T-helper 2 cell treated with Interferon-gamma antibody and Interleukin-4, amounts not matched to agents 100 ng/mL and 5 ng/mL, for 36 hours (primary cell): ENCODE data around the gene PIP5K1B. TPM values are rescaled to one million over a fixed set of nuclear protein-coding genes. Genes with fewer than 3 reads are reported as not detected.

ENCODE experiments used
- intact Hi-C: fragments of 100-400 bp; cut with micrococcal nuclease; formaldehyde crosslinking; loops from one replicate; pipeline ENCODE4 v1.15.1; 2023
- total RNA-seq: library from RNA; stranded (reverse); gene quantifications from 2 replicates; pipeline ENCODE4 v1.2.3, GENCODE V29; 2022

The PIP5K1B gene
- total RNA-seq, 1 donor from 2014 or later = 7.0 TPM

DNA sequence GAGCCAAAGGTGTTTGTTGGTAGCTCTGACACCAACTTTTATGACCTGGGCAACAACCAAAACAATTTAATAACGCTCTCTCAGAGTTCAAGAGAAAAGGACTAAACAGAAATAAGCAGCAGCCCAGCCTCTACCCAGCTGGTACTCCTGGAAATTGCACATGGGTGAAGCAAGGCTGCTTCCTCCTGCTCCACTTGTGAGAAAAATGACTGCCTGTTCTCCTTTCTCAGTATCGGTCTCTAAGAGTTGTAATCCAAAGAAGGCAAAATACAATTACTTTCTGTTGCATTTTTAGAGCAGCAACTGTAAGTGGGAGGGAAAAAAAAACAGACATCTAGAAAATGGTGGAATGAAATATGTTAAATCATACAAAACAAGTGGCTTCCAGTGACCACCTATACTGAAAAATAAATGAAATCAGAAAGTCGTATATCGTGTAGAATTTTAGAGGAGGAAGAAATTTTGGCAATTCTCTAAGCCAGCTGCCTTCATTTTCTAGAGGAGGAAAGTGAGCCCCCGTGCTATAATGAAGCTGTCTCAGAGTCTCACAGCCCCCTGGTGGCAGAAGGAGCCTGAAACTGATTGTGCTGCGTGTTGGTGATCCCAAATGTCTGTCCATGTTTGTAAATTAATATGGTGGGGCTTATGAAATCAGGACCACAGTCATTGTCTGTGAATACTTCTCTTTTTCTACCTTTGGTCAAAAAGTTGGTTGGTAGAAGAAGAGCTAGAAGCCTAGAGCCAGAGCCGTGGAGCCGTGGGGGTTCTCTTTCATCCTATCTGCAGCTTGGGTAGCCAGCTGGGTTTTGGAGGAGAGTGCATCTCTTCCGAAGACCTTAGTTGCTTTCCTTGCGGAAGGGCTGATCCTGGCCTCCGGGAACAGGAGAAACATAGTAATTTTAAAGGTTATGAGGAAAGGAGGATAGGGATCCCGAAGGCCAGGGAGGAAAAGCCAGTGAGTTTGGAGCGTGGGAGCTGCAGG is 139.9 kb downstream of the PIP5K1B start:
- intact Hi-C loops = loop anchor here (5.0 kb wide), 1 partner anchor 152 kb away; no protein-coding TSS in a partner anchor

DNA sequence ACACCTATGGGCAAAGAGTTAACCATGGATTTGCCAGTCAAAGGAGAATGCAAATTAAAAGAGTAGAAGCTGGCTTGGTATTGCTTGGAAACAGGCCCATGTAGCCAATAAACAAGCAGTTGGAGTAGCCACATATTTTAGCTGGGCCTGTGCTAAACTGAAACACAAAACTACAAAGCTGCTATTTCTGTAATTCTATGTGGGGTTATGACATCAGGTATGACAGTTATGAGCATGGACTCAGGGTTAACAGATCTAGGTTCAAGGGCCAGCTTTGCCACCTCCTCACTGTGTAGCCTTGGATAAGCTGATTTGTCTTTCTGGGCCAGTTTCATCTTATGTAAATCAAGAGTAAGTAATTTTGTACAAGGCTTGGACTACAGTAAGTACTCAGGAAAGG is 142.7 kb downstream of the PIP5K1B start:
- intact Hi-C loops = loop anchor here (5.0 kb wide), 1 partner anchor 150 kb away; no protein-coding TSS in a partner anchor

DNA sequence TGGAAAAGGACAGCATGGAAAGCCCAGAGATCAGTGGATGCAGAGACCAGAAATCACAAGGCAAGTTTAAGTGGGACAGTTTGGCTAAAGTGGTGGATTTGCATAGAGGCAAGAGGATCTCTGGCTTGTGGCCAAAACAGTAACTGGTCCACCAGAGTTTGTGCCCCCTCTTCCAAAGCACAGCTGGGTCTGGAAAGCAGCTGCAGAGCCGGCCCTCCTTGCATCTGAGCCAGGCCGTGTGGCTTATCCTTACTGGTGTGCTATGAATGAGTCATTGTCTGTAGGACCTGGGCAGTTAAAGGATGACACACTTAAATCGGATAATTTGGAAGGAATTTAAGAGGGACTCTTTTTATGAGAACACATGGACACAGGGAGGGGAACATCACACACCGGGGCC is 146.6 kb downstream of the PIP5K1B start:
- intact Hi-C loops = no loop called here

DNA sequence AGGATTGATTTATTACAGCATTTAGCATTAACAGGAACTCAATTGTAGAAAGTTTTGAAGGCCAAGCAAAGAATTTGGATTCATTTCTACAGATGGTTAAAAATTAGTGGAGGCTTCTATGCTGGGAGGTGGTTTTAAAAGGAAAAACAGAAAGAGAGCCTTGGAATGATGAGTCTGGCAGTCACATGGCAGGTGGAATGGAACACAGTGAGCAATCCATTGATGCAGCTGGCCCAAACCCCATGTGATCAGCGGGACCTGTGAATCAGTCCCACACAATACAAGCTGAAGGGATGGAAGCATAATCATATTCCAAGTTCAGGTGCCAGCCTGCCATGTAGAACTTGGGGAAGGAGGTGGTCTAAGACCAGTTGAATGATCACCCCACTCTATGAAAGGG is 147.9 kb downstream of the PIP5K1B start:
- intact Hi-C loops = no loop called here

DNA sequence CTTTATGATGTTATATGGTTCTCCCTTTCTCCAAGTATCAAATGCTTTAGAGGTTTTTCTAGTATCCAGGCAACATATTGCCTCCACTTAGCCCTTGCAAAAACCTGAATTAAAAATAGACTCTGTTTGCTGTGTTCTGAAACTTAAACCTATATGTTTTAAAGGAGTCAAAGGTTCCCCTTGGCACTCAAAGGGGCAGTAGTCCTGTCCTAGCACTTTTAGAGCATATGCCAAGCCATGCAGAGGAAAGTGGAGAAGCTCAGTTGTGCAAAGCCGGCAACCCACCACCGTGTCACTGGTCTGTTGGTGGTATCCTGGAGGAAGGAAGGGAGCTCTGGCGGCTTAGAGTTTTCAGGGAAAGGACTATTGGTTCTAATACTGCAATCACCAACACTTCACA is 154.3 kb downstream of the PIP5K1B start:
- intact Hi-C loops = no loop called here

DNA sequence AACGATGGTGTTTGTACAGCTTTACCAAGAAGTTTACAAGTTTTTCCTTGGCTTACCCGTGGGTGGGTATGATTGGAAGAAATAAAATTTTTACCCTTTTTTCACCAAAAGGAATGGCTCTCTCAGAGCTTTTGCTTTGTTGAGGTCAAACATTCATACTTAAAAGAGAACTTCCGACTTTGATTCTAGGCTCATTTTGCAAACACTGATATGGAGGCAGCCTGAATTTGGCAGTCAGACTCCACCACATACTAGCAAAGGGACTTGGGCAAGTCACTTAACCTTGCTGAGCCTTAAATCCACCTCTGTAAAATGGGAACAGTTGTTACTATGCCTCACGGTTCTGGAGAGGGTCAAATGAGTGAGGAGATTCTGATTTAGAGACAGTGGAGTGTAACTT is 155.4 kb downstream of the PIP5K1B start:
- intact Hi-C loops = no loop called here

DNA sequence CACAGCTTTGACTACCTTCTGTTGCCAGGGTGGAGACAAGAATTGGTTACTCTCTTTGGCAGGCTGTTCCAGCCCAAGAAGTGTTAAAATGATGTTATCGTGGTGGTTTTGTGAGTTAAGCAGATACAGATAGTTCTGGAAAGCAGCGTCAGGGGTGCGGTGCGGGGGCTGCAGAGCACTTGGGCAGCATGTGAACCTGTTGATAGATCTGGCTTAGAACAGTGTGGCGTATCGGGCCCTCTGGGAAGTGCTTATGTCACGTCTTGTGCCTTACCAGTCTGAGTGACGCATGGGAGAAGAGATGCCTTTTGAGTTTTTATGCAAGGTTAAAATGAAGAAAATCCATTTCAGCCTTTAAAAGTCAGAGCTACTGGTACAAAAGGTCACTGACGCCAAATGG is 156.4 kb downstream of the PIP5K1B start:
- intact Hi-C loops = no loop called here

DNA sequence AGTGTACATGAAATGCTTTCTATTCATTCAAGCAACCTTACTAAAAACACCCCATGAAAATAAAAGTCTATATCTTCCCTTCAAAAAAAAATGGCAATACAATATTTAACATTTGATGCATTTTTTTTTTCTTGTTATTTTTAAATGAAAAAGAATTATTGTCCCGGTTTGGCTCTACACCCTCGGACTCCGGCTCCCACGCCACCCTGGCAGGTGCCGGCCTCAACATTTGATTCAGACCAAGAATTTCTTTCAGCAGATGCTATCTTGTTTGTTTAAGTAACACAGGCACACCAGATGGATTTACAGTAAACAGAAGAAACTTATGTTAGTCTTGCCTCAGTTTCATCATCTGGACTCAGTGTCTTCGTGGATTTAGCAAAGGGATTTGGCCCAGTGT is 162.0 kb downstream of the PIP5K1B start:
- intact Hi-C loops = no loop called here

DNA sequence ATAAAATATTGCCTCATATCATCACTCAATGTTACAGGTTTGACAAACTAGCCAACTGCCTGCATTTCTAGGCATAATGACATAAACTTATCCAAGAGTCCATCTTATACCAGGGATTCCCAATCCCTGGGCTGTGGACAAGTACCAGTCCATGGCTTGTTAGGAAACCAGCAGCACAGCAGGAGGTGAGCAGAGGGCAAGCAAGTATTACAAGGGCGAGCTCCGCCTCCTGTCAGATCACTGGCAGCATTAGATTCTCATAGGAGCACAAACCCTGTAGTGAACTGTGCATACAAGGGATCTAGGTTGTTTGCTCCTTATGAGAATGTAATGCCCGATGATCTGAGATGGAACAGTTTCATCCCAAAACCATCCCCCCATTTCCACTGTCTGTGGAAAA is 164.0 kb downstream of the PIP5K1B start:
- intact Hi-C loops = no loop called here

DNA sequence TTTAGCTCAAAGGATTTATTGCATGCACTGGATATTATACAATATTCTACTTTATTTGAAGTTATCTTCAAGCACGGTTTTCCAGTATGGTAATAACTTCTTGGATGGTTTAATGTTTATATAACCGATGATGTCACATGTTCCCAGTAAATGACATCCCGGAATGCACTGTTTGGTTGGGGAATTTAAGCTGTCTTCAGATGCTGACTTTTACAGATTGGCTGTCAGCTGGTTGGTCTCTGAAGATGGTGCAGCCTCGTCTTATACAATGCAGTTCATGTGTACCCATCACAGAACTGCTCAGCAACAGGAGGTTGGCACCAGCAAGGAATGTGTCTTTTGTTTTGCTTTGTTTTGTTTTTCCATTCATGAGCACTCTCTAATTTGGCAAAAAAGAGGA is 165.0 kb downstream of the PIP5K1B start:
- intact Hi-C loops = no loop called here

DNA sequence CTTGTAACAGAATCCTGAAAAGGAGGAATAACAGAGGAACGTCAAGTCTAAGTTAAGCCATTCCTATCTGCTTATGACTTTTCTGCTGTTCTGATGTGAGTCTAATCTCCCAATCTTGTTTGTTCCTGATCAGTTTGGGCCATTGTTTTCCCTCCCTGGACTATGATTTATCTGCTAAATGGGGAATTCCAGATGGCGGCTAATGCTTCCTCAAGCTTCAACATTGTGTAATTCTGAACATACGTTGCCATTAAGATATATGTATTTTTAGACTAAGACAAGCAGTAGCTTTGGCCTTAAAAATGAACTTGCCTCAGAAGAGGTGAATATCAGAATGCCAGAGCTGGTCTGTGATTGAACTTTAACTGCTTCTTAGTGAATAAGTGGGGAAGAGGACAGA is 166.2 kb downstream of the PIP5K1B start:
- intact Hi-C loops = no loop called here

DNA sequence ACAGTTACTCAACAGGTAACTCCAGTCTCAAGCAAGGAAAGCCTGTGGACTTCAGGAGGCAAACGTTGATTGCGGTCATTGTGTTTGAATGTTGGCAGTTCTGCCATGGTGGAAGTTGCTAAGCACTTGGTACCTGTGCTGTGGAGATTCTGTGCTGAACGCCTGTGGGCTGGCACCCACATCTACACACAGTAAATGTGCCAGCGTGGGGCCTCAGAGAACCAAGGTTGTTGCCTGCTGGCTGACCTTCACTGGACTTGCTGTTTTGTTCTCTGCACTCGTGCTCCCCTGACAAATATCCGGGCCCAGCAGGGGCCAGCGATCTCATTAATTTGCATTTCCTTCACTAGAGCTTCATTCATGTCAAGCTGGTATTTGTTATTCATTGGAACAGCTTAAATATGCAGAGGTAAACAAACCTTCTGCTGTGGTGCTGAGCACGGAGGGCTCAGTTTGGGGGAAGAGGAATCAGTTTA is 167.0 kb downstream of the PIP5K1B start:
- intact Hi-C loops = no loop called here

DNA sequence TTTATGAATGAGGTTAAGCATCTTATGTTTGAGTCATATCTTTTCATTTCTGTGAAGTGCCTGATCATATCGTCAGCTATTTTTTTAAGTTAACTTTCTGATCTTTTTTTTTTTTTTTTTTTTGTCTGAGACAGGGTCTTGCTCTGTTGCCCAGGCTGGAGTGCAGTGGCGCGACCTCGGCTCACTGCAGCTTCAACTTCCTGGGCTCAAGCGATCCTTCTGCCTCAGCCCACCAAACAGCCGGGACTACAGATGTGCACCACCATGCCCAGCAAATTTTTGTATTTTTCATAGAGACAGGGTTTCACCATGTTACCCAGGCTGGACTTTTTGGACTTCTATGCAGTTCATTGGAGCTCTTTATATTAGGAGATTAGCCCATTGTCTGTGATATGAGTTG is 168.1 kb downstream of the PIP5K1B start:
- intact Hi-C loops = no loop called here

DNA sequence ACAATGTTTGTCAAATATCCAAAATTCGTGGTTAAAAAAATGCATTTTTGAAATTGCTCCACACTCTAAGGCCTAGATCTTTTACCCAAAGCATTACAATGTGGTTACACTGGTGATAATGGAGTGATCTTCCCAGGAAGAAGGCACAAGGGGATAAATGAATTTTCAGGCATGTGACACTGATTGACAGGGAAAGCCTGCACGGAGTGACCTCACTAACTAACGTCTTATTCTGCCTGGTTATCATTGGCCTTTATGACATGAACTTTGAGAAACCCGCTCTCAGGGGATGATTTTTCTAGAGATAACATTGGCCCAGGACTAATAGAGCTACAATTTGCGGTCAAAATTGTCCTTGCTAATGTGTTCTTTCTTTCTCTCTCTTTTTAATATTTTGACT is 171.2 kb downstream of the PIP5K1B start:
- intact Hi-C loops = loop anchor here (2.0 kb wide), 1 partner anchor 15 kb away; no protein-coding TSS in a partner anchor

DNA sequence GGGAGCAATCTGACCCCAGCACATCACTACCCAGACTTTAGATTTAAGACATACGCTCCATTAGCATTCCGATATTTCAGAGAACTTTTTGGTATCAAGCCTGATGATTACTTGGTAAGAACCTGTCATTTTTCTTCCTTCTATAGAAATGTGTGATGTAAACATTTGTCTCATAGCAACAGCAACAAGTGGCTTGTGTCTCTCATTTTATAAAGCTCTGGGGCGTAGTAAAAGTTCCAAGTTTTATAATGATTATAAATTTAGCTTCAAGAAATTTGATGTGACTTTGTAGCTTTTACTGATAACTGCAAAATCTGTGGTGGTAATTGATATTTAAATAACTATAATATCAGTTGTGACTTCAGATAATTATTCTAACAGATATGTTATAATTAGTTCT is 171.6 kb downstream of the PIP5K1B start:
- intact Hi-C loops = loop anchor here (2.0 kb wide), 1 partner anchor 14 kb away; no protein-coding TSS in a partner anchor

DNA sequence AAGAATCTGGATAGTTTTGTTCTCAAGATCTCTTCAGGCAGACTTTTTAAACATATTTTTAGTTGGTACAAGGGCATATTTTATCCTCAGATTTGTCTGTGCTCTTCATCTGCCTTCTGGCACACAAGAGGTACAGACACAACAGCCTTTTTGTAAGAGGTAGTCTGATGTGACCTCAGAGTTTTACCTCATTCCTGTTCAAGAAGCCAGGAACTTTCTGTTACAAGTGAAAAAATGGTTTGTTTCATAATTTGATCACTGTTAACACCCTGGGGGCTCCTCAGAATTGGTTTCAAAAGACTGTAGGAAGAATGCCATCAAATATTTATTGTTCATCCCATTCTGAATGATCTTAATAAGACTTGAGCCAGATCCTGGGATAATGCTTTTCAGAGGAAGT is 172.2 kb downstream of the PIP5K1B start:
- intact Hi-C loops = loop anchor here (2.0 kb wide), 1 partner anchor 14 kb away; no protein-coding TSS in a partner anchor

DNA sequence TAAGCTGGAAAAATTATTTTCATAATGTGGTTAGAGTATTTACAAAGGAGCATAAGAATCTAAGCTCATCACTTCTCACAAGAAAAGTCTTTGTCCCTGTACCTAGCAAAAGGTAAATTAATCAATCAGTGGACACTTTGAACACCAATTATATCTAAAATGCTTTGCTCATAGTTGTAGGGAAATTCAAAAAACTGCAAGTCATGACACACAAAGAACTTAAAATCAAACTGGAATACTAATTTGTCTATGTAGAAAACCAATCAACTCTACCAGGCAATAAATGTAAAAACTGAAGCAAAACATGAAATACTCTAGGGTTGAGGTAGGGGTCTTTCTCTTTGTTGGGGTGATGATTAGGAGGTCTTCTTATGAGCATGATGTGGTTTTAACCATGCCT is 173.4 kb downstream of the PIP5K1B start:
- intact Hi-C loops = no loop called here

DNA sequence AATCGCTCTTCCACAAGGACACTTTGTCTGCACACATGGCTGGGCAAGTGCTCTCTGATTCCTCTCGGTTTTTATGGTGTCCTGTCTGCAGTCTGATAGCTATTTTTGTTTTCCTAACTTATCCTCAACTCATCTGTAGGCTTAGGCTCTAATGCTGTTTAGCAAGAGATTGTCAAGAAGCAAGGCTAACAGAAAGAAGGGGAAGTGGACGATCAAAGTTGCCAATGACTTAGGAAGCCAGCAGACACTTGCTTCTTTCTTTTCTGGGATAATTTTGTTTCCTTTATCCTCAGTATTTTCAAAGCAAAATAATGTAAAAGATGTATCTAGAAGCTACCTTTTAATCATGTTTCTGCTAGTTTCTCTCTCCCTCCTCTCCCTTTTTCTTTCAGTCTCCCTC is 178.2 kb downstream of the PIP5K1B start:
- intact Hi-C loops = no loop called here

DNA sequence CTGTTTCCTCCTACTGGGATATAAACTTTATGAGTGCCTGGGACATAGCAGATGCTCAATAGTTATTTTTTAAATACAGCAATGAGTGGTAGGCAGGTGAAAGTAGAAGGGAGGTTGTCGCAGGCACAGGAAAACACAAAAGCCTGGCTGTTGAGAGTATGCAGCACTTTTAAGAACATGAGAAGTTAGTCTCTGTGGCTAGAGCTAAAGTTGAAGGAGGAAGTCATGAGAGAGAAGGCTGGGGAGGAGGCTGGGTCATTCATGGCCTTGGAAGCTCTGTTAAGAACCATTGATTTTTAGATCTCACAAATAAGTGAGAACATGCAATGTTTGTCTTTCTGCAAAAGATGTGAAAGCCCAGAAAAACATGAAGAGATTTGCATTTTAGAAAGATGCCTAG is 182.2 kb downstream of the PIP5K1B start:
- intact Hi-C loops = no loop called here

DNA sequence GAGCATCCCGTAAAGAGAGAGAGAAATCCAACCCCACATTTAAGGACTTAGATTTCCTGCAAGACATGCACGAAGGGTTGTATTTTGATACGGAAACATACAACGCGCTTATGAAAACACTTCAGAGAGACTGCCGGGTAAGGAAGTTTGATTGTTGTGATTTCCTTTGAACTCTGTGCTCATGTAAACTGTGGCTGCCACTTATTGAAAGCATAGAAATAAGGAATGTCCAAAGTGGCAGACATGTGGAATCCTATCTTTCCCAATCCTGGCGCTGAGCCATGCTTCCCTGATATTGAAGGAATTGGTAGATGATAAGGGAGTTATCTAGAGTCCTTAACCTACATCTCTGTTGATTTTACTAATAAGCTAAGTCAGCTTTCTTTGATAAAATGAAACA is 189.5 kb downstream of the PIP5K1B start:
- intact Hi-C loops = loop anchor here (2.0 kb wide), 2 partner anchors 60 to 114 kb away; a partner anchor contains a TSS

DNA sequence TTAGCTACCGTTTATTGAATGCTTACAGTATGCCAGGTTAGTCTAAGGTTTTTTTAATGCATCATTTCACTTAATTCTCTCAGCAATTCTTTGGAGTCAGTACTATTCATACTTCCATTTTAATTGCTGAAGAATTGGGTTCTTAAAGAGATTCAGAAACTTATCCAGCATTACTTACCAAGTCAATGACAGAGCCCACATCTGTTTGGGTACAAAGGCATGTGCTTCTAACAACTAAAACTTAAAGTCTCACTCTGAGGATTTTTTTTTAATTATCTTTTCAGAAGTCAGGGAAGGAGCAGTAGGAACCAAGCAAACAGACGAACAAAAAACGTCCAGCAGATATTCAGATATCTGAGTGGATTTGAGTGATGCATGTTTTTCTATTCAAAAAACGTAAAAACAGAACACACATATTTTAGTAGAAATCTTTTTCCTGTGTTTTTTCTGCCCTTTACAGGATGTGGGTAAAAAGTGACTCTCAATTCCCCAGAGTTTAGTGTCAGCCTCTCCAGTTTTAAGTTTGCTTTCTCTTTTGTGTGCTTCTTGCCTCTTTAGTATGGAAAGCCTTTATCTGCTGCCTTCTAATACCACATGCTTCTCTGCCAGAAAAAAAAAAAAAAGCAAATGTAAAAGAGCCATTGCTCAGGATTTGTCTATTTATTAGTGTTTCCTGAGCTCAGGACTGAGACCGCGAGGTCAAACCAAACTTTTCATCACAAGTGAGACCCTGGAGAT is 190.9 kb downstream of the PIP5K1B start:
- intact Hi-C loops = loop anchor here (2.0 to 5.0 kb wide), 6 partner anchors 36 to 189 kb away; partner anchors contain the start of gene PIP5K1B

DNA sequence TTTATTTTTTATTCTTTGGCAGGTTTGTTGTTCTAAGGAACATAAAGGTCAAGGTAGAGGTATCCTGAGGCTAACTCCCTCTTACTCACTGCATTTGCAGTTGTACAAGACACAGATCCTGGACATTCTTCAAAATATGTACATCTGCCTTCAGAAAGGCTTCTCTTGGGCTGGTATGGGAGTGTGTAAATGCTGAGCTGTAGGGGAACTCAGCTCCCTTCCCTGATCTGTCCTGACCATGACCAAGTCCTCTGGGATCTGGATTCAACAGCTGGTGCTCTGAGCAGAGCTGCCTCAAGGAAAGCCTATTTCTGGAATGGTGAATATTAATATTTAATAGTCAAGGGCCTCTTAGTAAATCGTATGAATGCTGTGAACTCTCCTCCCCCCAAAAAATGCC is 191.4 kb downstream of the PIP5K1B start:
- intact Hi-C loops = loop anchor here (5.0 kb wide), 4 partner anchors 36 to 189 kb away; partner anchors contain the start of gene PIP5K1B
